Measurements from ENCODE around the gene ATOH8.

DNA sequence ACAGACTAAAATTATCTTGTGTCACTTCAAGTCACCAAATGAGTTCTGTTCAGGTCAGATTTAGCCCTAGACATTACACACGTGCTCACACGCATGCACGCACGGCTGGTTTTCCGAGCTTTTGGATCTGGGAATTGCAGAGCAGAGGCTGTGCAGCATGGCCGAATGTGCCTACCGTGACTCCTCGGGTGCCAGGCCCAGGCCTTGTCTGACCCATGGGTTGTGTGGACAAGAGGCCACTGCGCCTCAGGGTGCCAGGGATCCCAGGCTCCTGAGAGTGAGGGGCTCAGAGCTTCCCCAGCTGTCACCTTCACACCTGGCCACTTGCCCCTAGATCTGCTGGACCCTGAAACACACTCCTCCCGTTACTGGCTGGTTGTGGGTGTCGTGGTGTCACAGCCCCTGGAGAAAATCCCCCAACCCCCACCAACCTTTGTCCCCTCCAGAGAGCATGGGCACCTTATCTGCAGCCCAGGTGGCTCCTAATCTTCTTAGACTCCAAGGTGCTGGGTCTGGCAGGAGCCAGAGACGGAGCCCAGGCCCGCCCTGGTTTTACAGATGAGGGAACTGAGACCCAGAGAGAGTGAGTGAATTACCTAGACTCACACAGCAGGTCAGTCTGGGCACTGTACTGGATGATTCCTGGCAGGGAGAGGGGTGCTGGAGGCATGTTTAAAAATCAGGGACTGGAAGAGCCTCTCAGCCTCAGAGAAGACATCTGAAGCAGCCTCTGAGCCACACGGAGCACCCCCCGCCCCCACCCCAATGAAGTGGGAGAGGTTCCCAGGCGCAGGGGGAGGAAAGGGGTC is 56.8 kb downstream of the ATOH8 start:
- TF ChIP-seq POLR2A (IDR thresholded peaks at IDR 0.05) = no peak
- TF ChIP-seq, protein P1, sequence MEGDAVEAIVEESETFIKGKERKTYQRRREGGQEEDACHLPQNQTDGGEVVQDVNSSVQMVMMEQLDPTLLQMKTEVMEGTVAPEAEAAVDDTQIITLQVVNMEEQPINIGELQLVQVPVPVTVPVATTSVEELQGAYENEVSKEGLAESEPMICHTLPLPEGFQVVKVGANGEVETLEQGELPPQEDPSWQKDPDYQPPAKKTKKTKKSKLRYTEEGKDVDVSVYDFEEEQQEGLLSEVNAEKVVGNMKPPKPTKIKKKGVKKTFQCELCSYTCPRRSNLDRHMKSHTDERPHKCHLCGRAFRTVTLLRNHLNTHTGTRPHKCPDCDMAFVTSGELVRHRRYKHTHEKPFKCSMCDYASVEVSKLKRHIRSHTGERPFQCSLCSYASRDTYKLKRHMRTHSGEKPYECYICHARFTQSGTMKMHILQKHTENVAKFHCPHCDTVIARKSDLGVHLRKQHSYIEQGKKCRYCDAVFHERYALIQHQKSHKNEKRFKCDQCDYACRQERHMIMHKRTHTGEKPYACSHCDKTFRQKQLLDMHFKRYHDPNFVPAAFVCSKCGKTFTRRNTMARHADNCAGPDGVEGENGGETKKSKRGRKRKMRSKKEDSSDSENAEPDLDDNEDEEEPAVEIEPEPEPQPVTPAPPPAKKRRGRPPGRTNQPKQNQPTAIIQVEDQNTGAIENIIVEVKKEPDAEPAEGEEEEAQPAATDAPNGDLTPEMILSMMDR (IDR thresholded peaks at IDR 0.05) = no peak

Measured in uterus (tissue), 2 donors.